Vagina (tissue), 2 donors: Measurements from ENCODE around the gene MGAM2. TPM values are rescaled to one million over a fixed set of nuclear protein-coding genes. Genes with fewer than 3 reads are reported as not detected.

Experiments
- DNase-seq, 2 donors: peaks; one replicate each; pipeline ENCODE4 v3.0.0-alpha.2; 2017; ENCODE audit errors: extremely low spot score in 2 of 2
- H3K27ac ChIP-seq: fragments of 200-600 bp; sonication (generic); one replicate; pipeline ENCODE4 v1.5.1; 2019
- H3K27me3 ChIP-seq: fragments of 200-600 bp; sonication (generic); one replicate; pipeline ENCODE4 v1.5.1; 2019
- H3K36me3 ChIP-seq, 2 donors: fragments of 200-600 bp; sonication (generic); one replicate each; pipeline ENCODE4 v1.5.1; 2017 to 2019
- H3K4me1 ChIP-seq: fragments of 200-600 bp; sonication (generic); one replicate; pipeline ENCODE4 v1.5.1; 2019
- H3K4me3 ChIP-seq, 2 donors: fragments of 200-600 bp; sonication (generic); 1 replicate in 1 of 2; 2 replicates in 1 of 2; pipeline ENCODE4 v1.5.1; 2016 to 2019
- H3K9me3 ChIP-seq: fragments of 200-600 bp; sonication (generic); one replicate; pipeline ENCODE4 v1.5.1; 2019
- POLR2A ChIP-seq, 2 donors: fragments of 450-650 bp; IDR thresholded peaks; one replicate each; pipeline ENCODE4 v1.6.1; 2017; ENCODE audit warnings: antibody characterized with exemption in 2 of 2, mild to moderate bottlenecking in 2 of 2, moderate library complexity in 2 of 2
- POLR2AphosphoS5 ChIP-seq, 2 donors: sonication (generic); formaldehyde crosslinking; IDR thresholded peaks; one replicate each; pipeline ENCODE4 v1.9.0; 2017; ENCODE audit warnings: antibody characterized with exemption in 2 of 2, mild to moderate bottlenecking in 2 of 2, low read depth in 1 of 2; ENCODE audit not compliant: insufficient read depth in 1 of 2
- intact Hi-C: fragments of 100-400 bp; cut with DNase I; formaldehyde crosslinking; loops from one replicate; pipeline ENCODE4 v1.15.1; 2023
- total RNA-seq: library from RNA; depleted of rRNA; stranded (reverse); fragments of >200 nt; gene quantifications from one replicate; pipeline ENCODE4 v1.2.3, GENCODE V29; 2016
- TF ChIP-seq, protein P1 (sequence below), 3 experiments: fragments of 450-650 bp in 2 of 3; fragments of 200-600 bp in 1 of 3; sonication (generic) in 1 of 3; IDR thresholded peaks; one replicate each; pipeline ENCODE4 v1.5.1; 2017 to 2019; ENCODE audit warnings: antibody characterized with exemption in 3 of 3, mild to moderate bottlenecking in 2 of 3, moderate library complexity in 2 of 3

Gene MGAM2
- total RNA-seq, 1 donor from 2014 or later, result not detected

DNA sequence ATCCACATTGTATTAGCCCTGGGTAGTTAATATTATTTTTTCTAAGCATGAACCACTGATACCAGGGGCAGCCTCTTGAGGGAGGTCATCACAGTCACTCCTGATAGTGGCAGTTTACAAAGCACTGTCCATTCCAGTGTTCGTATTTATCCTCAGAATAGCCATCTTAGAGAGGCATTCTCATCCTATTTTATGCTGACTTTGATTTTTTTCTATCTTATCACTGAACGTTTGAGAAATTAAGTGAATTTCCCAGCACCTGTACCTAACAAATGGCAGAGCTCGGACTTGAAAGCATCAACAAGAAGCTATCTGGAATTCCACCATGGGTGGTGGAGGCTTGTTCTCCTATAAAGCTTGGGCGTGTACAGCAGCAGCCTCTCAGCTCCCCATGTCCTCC, 26.1 kb upstream of the MGAM2 start:
- Histone ChIP-seq H3K9me3 (no peaks in the 10 kb centered on the region), H3K36me3 (no peaks in the 10 kb centered on the region), H3K4me1 (no peaks in the 10 kb centered on the region), H3K27ac (no peak overlapping the region), H3K4me3 (no peak overlapping the region), H3K27me3 (no peaks in the 10 kb centered on the region)
- no peak for TF ChIP-seq POLR2AphosphoS5 (IDR thresholded peaks at IDR 0.05; ENCODE audit: insufficient read depth in 1 of 2, low read depth in 1 of 2)
- DNase-seq, result no peak
- intact Hi-C loops, result no loop called here

DNA sequence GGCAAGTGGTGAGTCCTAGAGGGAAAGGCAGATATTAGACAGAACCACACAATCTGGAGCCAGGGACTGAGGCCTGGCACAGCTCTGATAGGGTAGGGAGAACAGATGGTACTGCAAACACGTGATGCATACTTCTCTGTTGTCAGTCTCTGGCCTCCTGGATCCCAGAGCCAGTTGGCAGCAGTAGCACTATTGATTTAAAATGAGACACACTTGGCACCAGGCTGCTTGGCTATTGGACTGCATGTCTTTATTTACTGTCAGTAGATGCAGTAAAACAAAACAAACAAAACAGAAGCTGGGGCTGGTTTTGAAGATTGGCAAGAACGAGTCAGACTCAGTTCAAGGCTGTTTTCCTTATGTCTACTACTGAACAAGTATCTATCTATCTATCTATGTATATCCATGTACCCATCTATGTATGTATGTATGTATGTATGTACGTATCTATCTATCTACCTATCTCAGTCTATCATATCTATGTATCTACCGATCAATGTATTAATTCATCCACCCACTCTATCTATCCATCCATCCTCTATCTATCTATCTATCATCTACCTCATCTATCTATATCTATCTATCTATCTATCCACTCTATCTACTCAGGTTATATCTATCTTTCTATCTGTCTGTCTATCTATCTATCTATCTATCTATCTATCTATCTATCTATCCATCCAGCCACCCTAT, 23.4 kb upstream of the MGAM2 start:
- Histone ChIP-seq H3K4me1 (no peaks in the 10 kb centered on the region), H3K4me3 (no peak overlapping the region), H3K36me3 (no peaks in the 10 kb centered on the region), H3K9me3 (no peaks in the 10 kb centered on the region), H3K27ac (no peak overlapping the region), H3K27me3 (no peaks in the 10 kb centered on the region)
- TF ChIP-seq, protein P1, sequence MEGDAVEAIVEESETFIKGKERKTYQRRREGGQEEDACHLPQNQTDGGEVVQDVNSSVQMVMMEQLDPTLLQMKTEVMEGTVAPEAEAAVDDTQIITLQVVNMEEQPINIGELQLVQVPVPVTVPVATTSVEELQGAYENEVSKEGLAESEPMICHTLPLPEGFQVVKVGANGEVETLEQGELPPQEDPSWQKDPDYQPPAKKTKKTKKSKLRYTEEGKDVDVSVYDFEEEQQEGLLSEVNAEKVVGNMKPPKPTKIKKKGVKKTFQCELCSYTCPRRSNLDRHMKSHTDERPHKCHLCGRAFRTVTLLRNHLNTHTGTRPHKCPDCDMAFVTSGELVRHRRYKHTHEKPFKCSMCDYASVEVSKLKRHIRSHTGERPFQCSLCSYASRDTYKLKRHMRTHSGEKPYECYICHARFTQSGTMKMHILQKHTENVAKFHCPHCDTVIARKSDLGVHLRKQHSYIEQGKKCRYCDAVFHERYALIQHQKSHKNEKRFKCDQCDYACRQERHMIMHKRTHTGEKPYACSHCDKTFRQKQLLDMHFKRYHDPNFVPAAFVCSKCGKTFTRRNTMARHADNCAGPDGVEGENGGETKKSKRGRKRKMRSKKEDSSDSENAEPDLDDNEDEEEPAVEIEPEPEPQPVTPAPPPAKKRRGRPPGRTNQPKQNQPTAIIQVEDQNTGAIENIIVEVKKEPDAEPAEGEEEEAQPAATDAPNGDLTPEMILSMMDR (IDR thresholded peaks at IDR 0.05), result no peak
- TF ChIP-seq POLR2AphosphoS5 (IDR thresholded peaks at IDR 0.05; ENCODE audit: insufficient read depth in 1 of 2, low read depth in 1 of 2), result no peak
- no peak for TF ChIP-seq POLR2A (IDR thresholded peaks at IDR 0.05)
- no peak for DNase-seq
- intact Hi-C loops, result loop anchor here (1.0 kb wide), 1 partner anchor 28 kb away; no protein-coding TSS in a partner anchor

DNA sequence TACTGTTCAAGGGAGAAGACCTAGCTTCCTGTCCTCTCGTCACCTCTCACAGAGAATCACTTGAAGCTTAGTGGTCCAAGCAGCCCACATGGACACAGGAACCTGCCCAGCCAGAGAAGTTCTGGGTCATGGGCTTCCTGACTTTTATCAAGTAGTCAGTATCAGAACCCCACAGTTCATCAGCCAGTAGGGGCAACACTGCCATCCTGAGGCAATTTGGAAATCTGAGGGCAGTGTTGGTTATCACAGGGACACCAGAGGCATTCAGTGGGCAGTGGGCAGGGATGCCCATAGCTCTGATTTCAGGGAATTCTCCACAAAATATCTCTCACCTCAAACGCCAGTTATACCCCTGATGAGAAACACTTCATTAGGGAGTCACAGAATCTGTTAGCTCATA, 22.5 kb upstream of the MGAM2 start:
- Histone ChIP-seq H3K4me3 (no peak overlapping the region), H3K36me3 (no peaks in the 10 kb centered on the region), H3K27ac (no peak overlapping the region), H3K4me1 (no peaks in the 10 kb centered on the region), H3K9me3 (no peaks in the 10 kb centered on the region), H3K27me3 (no peaks in the 10 kb centered on the region)
- intact Hi-C loops, result no loop called here
- DNase-seq, result no peak
- TF ChIP-seq POLR2A (IDR thresholded peaks at IDR 0.05) (no peak), POLR2AphosphoS5 (IDR thresholded peaks at IDR 0.05; ENCODE audit: insufficient read depth in 1 of 2, low read depth in 1 of 2) (no peak)
- TF ChIP-seq, protein P1 (IDR thresholded peaks at IDR 0.05), result no peak

DNA sequence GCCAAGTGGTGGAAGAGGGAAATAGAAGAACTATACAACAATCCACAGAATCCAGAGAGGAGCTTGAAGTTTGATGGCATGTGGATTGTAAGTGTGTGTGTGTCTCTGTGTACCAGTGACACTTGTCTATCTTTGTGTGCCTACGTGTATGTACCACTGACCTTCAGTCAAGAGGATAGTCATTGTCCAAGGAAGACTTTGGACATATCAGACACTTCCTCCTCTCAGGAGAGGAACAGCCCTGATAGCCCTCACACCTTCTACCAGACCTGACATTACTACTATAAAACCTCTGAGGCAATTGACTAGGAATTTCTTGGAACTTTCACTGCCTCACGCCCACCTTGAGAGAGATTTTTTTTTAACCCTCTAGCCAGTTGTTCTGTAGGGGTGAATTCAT, 19.6 kb upstream of the MGAM2 start:
- H3K4me1 ChIP-seq, result no peaks in the 10 kb centered on the region
- intact Hi-C loops, result no loop called here
- no peak for TF ChIP-seq POLR2A (IDR thresholded peaks at IDR 0.05)
- TF ChIP-seq, protein P1 (IDR thresholded peaks at IDR 0.05), result no peak
- TF ChIP-seq POLR2AphosphoS5 (IDR thresholded peaks at IDR 0.05; ENCODE audit: insufficient read depth in 1 of 2, low read depth in 1 of 2), result no peak
- no peak for DNase-seq
- H3K27ac ChIP-seq, result no peak overlapping the region
- H3K27me3 ChIP-seq, result no peaks in the 10 kb centered on the region
- no peak overlapping the region for H3K4me3 ChIP-seq
- H3K9me3 ChIP-seq, result no peaks in the 10 kb centered on the region
- no peaks in the 10 kb centered on the region for H3K36me3 ChIP-seq

DNA sequence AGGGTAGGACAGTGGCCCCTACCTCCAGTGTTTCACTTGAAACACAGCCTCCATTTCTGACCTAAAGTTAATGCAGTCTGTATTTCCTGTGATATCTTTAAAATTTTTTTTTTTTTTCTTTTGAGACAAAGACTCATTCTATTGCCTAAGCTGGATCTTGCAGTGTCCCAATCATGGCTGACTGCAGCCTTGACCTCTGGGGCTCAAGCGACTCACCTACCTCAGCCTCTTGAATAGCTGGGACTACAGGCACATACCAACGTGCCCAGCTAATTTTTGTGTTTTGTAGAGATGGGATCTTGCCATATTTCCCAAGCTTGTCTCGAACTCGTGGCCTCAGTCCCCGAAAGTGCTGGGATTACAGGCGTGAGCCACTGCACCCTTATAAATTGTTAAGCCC, 16.7 kb upstream of the MGAM2 start:
- no peaks in the 10 kb centered on the region for H3K4me1 ChIP-seq
- H3K36me3 ChIP-seq, result no peaks in the 10 kb centered on the region
- H3K27ac ChIP-seq, result no peak overlapping the region
- no peak for TF ChIP-seq POLR2AphosphoS5 (IDR thresholded peaks at IDR 0.05; ENCODE audit: insufficient read depth in 1 of 2, low read depth in 1 of 2)
- TF ChIP-seq, protein P1 (IDR thresholded peaks at IDR 0.05), result no peak
- no peak for TF ChIP-seq POLR2A (IDR thresholded peaks at IDR 0.05)
- intact Hi-C loops, result no loop called here
- no peaks in the 10 kb centered on the region for H3K27me3 ChIP-seq
- DNase-seq, result no peak
- no peak overlapping the region for H3K4me3 ChIP-seq
- H3K9me3 ChIP-seq, result no peaks in the 10 kb centered on the region
